Large intestine (tissue), 3 donors: ENCODE measurements around the gene PEA15. TPM values are rescaled to one million over a fixed set of nuclear protein-coding genes. Genes with fewer than 3 reads are reported as not detected.

ENCODE experiments used
- DNase-seq, 2 donors: peaks; one replicate each; pipeline versions ENCODE4 v3.0.0 to v3.0.0-alpha.2; 2013
- H3K27ac ChIP-seq: one replicate; pipeline ENCODE4 v1.5.1; 2013; ENCODE audit warnings: low read length
- H3K27me3 ChIP-seq: 2 replicates; pipeline ENCODE4 v1.6.1; 2013; ENCODE audit warnings: low read length; ENCODE audit not compliant: control insufficient read depth, insufficient read depth
- H3K36me3 ChIP-seq: 2 replicates; pipeline ENCODE4 v1.6.1; 2013; ENCODE audit warnings: low read length; ENCODE audit not compliant: control insufficient read depth, insufficient read depth
- H3K4me1 ChIP-seq: one replicate; pipeline ENCODE4 v1.6.1; 2013; ENCODE audit warnings: low read length; ENCODE audit not compliant: control insufficient read depth, insufficient read depth
- H3K4me3 ChIP-seq: one replicate; pipeline ENCODE4 v1.5.1; 2013; ENCODE audit warnings: low read length
- H3K9me3 ChIP-seq: one replicate; pipeline ENCODE4 v1.6.1; 2013; ENCODE audit warnings: mild to moderate bottlenecking, low read depth, low read length, moderate library complexity; ENCODE audit not compliant: control insufficient read depth
- WGBS: methylation state at CpG from one replicate; pipeline ENCODE4 v1.1.5; 2013; ENCODE audit warnings: low lambda C conversion rate; ENCODE audit not compliant: insufficient coverage; 5-methylcytosine and 5-hydroxymethylcytosine counted together
- polyA plus RNA-seq: library from polyadenylated mRNA; unstranded; fragments of 120-200 nt; gene quantifications from one replicate; pipeline ENCODE4 v1.2.1, GENCODE V29; 2013

The PEA15 gene
- polyA plus RNA-seq, 1 donor = 74.8 TPM

- H3K36me3 ChIP-seq = peaks cover 93% of the 10 kb centered on the region
- H3K27ac ChIP-seq = no peak overlapping the region
These were observed 15.1 kb downstream of the PEA15 start for GRCh38 chr1:160220301-160220700.

GRCh38 chr1:160221089-160221488 is 15.9 kb downstream of the PEA15 start:
- H3K36me3 ChIP-seq = peaks cover 92% of the 10 kb centered on the region
- no peaks in the 10 kb centered on the region for H3K27me3 ChIP-seq
- no peak overlapping the region for H3K27ac ChIP-seq
- no peak overlapping the region for H3K4me3 ChIP-seq
- H3K4me1 ChIP-seq = peaks cover 5% of the 10 kb centered on the region
- no peaks in the 10 kb centered on the region for H3K9me3 ChIP-seq
- DNase-seq = no peak

More at GRCh38 chr1:160220301-160220700, 15.1 kb downstream of the PEA15 start:
- Histone ChIP-seq H3K9me3 (no peaks in the 10 kb centered on the region), H3K27me3 (no peaks in the 10 kb centered on the region), H3K4me3 (no peak overlapping the region), H3K4me1 (peaks cover 5% of the 10 kb centered on the region)
- no peak for DNase-seq
- no CpG with 5 or more reads among the region's 2 CpGs for WGBS

- no peak overlapping the region for H3K4me3 ChIP-seq
- no peak overlapping the region for H3K27ac ChIP-seq
- no peak for DNase-seq
- no CpG with 5 or more reads among the region's 3 CpGs for WGBS
- no peaks in the 10 kb centered on the region for H3K27me3 ChIP-seq
- peaks cover 93% of the 10 kb centered on the region for H3K36me3 ChIP-seq
- H3K9me3 ChIP-seq = no peaks in the 10 kb centered on the region
- no peaks in the 10 kb centered on the region for H3K4me1 ChIP-seq
These were observed 17.4 kb downstream of the PEA15 start for GRCh38 chr1:160222546-160222945.

GRCh38 chr1:160224606-160225005 is 19.4 kb downstream of the PEA15 start:
- DNase-seq = no peak
- no peaks in the 10 kb centered on the region for H3K27me3 ChIP-seq
- H3K9me3 ChIP-seq = no peaks in the 10 kb centered on the region
- no peak overlapping the region for H3K27ac ChIP-seq
- H3K4me1 ChIP-seq = no peaks in the 10 kb centered on the region
- no peak overlapping the region for H3K4me3 ChIP-seq
- peaks cover 87% of the 10 kb centered on the region for H3K36me3 ChIP-seq
- no CpG with 5 or more reads among the region's 2 CpGs for WGBS

- Histone ChIP-seq H3K36me3 (peaks cover 92% of the 10 kb centered on the region), H3K4me1 (no peaks in the 10 kb centered on the region), H3K4me3 (no peak overlapping the region), H3K27ac (no peak overlapping the region), H3K27me3 (no peaks in the 10 kb centered on the region), H3K9me3 (no peaks in the 10 kb centered on the region)
- WGBS = 100% methylated on average over 1 of the region's 2 CpGs
- DNase-seq = no peak
These were observed 20.2 kb downstream of the PEA15 start for GRCh38 chr1:160225345-160225744.

- Histone ChIP-seq H3K4me1 (no peaks in the 10 kb centered on the region), H3K27me3 (no peaks in the 10 kb centered on the region), H3K27ac (no peak overlapping the region), H3K36me3 (peaks cover 92% of the 10 kb centered on the region), H3K4me3 (no peak overlapping the region), H3K9me3 (no peaks in the 10 kb centered on the region)
- WGBS = 100% methylated on average over 1 of the region's 2 CpGs
- DNase-seq = no peak
These were observed 21.4 kb downstream of the PEA15 start for GRCh38 chr1:160226623-160227022.

GRCh38 chr1:160227034-160227433 is 21.9 kb downstream of the PEA15 start:
- no peaks in the 10 kb centered on the region for H3K4me1 ChIP-seq
- no peak overlapping the region for H3K4me3 ChIP-seq
- no peak overlapping the region for H3K27ac ChIP-seq
- H3K36me3 ChIP-seq = peaks cover 93% of the 10 kb centered on the region
- no peaks in the 10 kb centered on the region for H3K27me3 ChIP-seq
- H3K9me3 ChIP-seq = no peaks in the 10 kb centered on the region
- DNase-seq = no peak
- WGBS = no CpG with 5 or more reads among the region's 4 CpGs

GRCh38 chr1:160227561-160227960 is 22.4 kb downstream of the PEA15 start:
- no peak for DNase-seq
- Histone ChIP-seq H3K4me1 (no peaks in the 10 kb centered on the region), H3K27me3 (no peaks in the 10 kb centered on the region), H3K36me3 (peaks cover 89% of the 10 kb centered on the region), H3K4me3 (no peak overlapping the region), H3K9me3 (no peaks in the 10 kb centered on the region), H3K27ac (no peak overlapping the region)
- no CpG with 5 or more reads among the region's 1 CpG for WGBS

- Histone ChIP-seq H3K36me3 (peaks cover 80% of the 10 kb centered on the region), H3K4me3 (no peak overlapping the region), H3K27ac (no peak overlapping the region), H3K4me1 (no peaks in the 10 kb centered on the region), H3K27me3 (no peaks in the 10 kb centered on the region), H3K9me3 (no peaks in the 10 kb centered on the region)
- no peak for DNase-seq
These were observed 23.2 kb downstream of the PEA15 start for GRCh38 chr1:160228431-160228830.

- Histone ChIP-seq H3K27me3 (no peaks in the 10 kb centered on the region), H3K27ac (no peak overlapping the region), H3K4me3 (no peak overlapping the region), H3K9me3 (no peaks in the 10 kb centered on the region), H3K36me3 (peaks cover 56% of the 10 kb centered on the region), H3K4me1 (no peaks in the 10 kb centered on the region)
- no peak for DNase-seq
These were observed 27.7 kb downstream of the PEA15 start for GRCh38 chr1:160232911-160233310.

- Histone ChIP-seq H3K27me3 (no peaks in the 10 kb centered on the region), H3K4me3 (no peak overlapping the region), H3K9me3 (no peaks in the 10 kb centered on the region), H3K4me1 (no peaks in the 10 kb centered on the region), H3K36me3 (peaks cover 43% of the 10 kb centered on the region), H3K27ac (no peak overlapping the region)
- DNase-seq = no peak
- WGBS = no CpG with 5 or more reads among the region's 5 CpGs
These were observed 31.6 kb downstream of the PEA15 start for GRCh38 chr1:160236806-160237205.
